Left lung (tissue), 10 donors: ENCODE measurements around the gene TIGD2. TPM values are rescaled to one million over a fixed set of nuclear protein-coding genes. Genes with fewer than 3 reads are reported as not detected.
A peak's percentile ranks its signal among the peaks of the same experiment; 100 is the strongest.

ENCODE experiments used
- ATAC-seq: fragments of 200-7000 bp; cut with Tn5 transposase; one replicate; pipeline ENCODE4 v1.9.1; 2020; ENCODE audit warnings: moderate library complexity
- DNase-seq, 4 donors: peaks; one replicate each; pipeline ENCODE4 v3.0.0-alpha.2; 2013 to 2020
- H3K27ac ChIP-seq, 2 donors: fragments of 200-600 bp; sonication (generic) in 1 of 2; one replicate each; pipeline versions ENCODE4 v1.5.0 to v1.8.0; 2020 to 2021
- H3K27me3 ChIP-seq, 2 donors: fragments of 200-600 bp; sonication (generic) in 1 of 2; one replicate each; pipeline versions ENCODE4 v1.5.0 to v1.8.0; 2020 to 2021
- H3K36me3 ChIP-seq, 2 donors: fragments of 200-600 bp; sonication (generic) in 1 of 2; one replicate each; pipeline versions ENCODE4 v1.5.0 to v1.8.0; 2020 to 2021
- H3K4me1 ChIP-seq, 2 donors: fragments of 200-600 bp; one replicate each; pipeline ENCODE4 v1.8.0; 2021
- H3K4me3 ChIP-seq, 2 donors: fragments of 200-600 bp; sonication (generic) in 1 of 2; one replicate each; pipeline versions ENCODE4 v1.5.0 to v1.8.0; 2020 to 2021; ENCODE audit warnings: mild to moderate bottlenecking in 1 of 2
- H3K9me3 ChIP-seq, 2 donors: fragments of 200-600 bp; sonication (generic) in 1 of 2; one replicate each; pipeline versions ENCODE4 v1.5.0 to v1.8.0; 2020 to 2021
- CTCF ChIP-seq, 2 donors: fragments of 200-600 bp; sonication (generic) in 1 of 2; IDR thresholded peaks; one replicate each; pipeline versions ENCODE4 v1.5.0 to v1.8.0; 2021; ENCODE audit warnings: antibody characterized with exemption in 2 of 2
- intact Hi-C, 2 donors: fragments of 100-400 bp; cut with DNase I; formaldehyde crosslinking; loops; one replicate each; pipeline versions ENCODE4 v1.11.2 to v1.14.2; 2022
- polyA plus RNA-seq, 6 donors: library from polyadenylated mRNA; unstranded; fragments of 120-200 nt; gene quantifications; one replicate each; pipeline ENCODE4 v1.2.1, GENCODE V29; 2013; ENCODE audit not compliant: insufficient read length in 6 of 6
- total RNA-seq, 2 donors: library from RNA; stranded (reverse); fragmentation: NEBNext Ultra II Directional; extraction: Animal tissue kit (Norgen Biotek cat#: 25700); gene quantifications; one replicate each; pipeline ENCODE4 v1.2.1, GENCODE V29; 2021
- donor health status: DM: no; HTN: yes; CAD: no.
- donor health status: DM: no; HTN: no; CAD: no.

Gene TIGD2
- total and polyA plus RNA-seq, 8 donors: 5.4 to 11.4 (median 9.6) TPM

GRCh38 chr4:89108091-89108490 lies 3.2 kb upstream of the TIGD2 start:
- TF ChIP-seq CTCF (IDR thresholded peaks at IDR 0.05): no peak

GRCh38 chr4:89109841-89110540 lies 1.3 kb upstream of the TIGD2 start:
- H3K4me1 ChIP-seq: peaks cover 5 to 19% of the 10 kb centered on the region in 2 donors
- intact Hi-C loops: no loop called here
- H3K27ac ChIP-seq: no peak overlapping the region
- no peak for ATAC-seq
- peaks cover 0 to 20% of the 10 kb centered on the region in 2 donors for H3K27me3 ChIP-seq
- no peaks in the 10 kb centered on the region for H3K9me3 ChIP-seq
- H3K36me3 ChIP-seq: no peaks in the 10 kb centered on the region
- H3K4me3 ChIP-seq: peak overlapping the region; percentile 71 to 86
- peak in 2 of 4 donors; percentile 9 to 23 for DNase-seq
- no peak for TF ChIP-seq CTCF (IDR thresholded peaks at IDR 0.05)

More at GRCh38 chr4:89108091-89108490, 3.2 kb upstream of the TIGD2 start:
- H3K36me3 ChIP-seq: no peaks in the 10 kb centered on the region
- H3K9me3 ChIP-seq: no peaks in the 10 kb centered on the region
- ATAC-seq: no peak
- H3K4me1 ChIP-seq: peaks cover 5 to 19% of the 10 kb centered on the region in 2 donors
- peaks cover 0 to 20% of the 10 kb centered on the region in 2 donors for H3K27me3 ChIP-seq
- no peak overlapping the region for H3K4me3 ChIP-seq
- H3K27ac ChIP-seq: no peak overlapping the region
- DNase-seq: peak in 1 of 4 donors; percentile 13
- intact Hi-C loops: no loop called here

- Histone ChIP-seq H3K4me3 (peak overlapping the region; percentile 71 to 86), H3K27me3 (peaks cover 0 to 20% of the 10 kb centered on the region in 2 donors), H3K4me1 (peaks cover 5 to 19% of the 10 kb centered on the region in 2 donors), H3K27ac (peak overlapping the region in 1 of 2 donors; percentile 88), H3K9me3 (no peaks in the 10 kb centered on the region), H3K36me3 (no peaks in the 10 kb centered on the region)
- peak; percentile 1 for ATAC-seq
- intact Hi-C loops: no loop called here
- no peak for TF ChIP-seq CTCF (IDR thresholded peaks at IDR 0.05)
- DNase-seq: peak in 2 of 4 donors; percentile 19 to 23
Observed at GRCh38 chr4:89110541-89110985, 770 bp upstream of the TIGD2 start.

GRCh38 chr4:89111833-89112563 lies 665 bp downstream of the TIGD2 start:
- DNase-seq (peak in 3 of 4 donors; percentile 46 to 72 (median 47)), ATAC-seq (peak; percentile 52)
- Histone ChIP-seq H3K27me3 (peaks cover 0 to 20% of the 10 kb centered on the region in 2 donors), H3K27ac (peak overlapping the region; percentile 85 to 88), H3K4me1 (peaks cover 5 to 19% of the 10 kb centered on the region in 2 donors), H3K9me3 (no peaks in the 10 kb centered on the region), H3K36me3 (no peaks in the 10 kb centered on the region), H3K4me3 (peak overlapping the region; percentile 71 to 86)
- intact Hi-C loops: no loop called here
- TF ChIP-seq CTCF (IDR thresholded peaks at IDR 0.05): no peak

GRCh38 chr4:89113415-89113814 lies 2.1 kb downstream of the TIGD2 start:
- Histone ChIP-seq H3K4me3 (no peak overlapping the region), H3K27me3 (peaks cover 0 to 20% of the 10 kb centered on the region in 2 donors), H3K36me3 (no peaks in the 10 kb centered on the region), H3K4me1 (peaks cover 5 to 19% of the 10 kb centered on the region in 2 donors), H3K9me3 (no peaks in the 10 kb centered on the region), H3K27ac (no peak overlapping the region)
- DNase-seq: no peak
- no peak for TF ChIP-seq CTCF (IDR thresholded peaks at IDR 0.05)
- ATAC-seq: no peak
- intact Hi-C loops: no loop called here
